ENCODE data around the gene POLE2.
A peak's percentile ranks its signal among the peaks of the same experiment; 100 is the strongest.
"Not testable (repeated sequence)": the region's sequence is repeated elsewhere in the genome, so short reads cannot be mapped to it uniquely, and the experiment has no call there.

POLE2 gene, protein sequence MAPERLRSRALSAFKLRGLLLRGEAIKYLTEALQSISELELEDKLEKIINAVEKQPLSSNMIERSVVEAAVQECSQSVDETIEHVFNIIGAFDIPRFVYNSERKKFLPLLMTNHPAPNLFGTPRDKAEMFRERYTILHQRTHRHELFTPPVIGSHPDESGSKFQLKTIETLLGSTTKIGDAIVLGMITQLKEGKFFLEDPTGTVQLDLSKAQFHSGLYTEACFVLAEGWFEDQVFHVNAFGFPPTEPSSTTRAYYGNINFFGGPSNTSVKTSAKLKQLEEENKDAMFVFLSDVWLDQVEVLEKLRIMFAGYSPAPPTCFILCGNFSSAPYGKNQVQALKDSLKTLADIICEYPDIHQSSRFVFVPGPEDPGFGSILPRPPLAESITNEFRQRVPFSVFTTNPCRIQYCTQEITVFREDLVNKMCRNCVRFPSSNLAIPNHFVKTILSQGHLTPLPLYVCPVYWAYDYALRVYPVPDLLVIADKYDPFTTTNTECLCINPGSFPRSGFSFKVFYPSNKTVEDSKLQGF

GRCh38 chr14:49687942-49688700, at the start of gene POLE2:
TSS of gene POLE2 (minus strand) at chr14:49688214. CDS start at chr14:49688203, 11 bp downstream.
- DNase-seq = peak; percentile 68 to 74

- not testable (repeated sequence) for DNase-seq
Measured at GRCh38 chr14:49735669-49736068, 47.7 kb upstream of the POLE2 start.

- no peak for DNase-seq
Measured at GRCh38 chr14:49733836-49734235, 45.8 kb upstream of the POLE2 start.

GRCh38 chr14:49732896-49733295, 44.9 kb upstream of the POLE2 start:
- DNase-seq = no peak

DNA sequence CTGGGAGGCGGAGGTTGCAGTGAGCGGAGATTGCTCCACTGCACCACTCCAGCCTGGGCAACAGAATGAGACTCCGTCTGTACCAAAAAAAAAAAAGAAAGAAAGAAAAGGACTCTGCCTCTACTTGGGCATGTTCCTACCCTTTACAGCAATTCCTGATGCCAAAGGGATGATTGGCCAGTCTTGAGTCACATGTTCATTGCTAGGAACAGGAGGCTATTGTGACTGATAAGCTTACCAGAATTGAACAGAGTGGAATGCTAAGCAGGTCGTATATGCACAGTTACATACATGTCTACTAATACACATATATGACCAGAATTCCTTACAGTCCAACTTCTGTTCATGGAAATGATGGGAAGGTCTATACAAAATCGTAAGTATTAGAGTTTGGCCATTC, 39.2 kb upstream of the POLE2 start:
- no peak for DNase-seq

DNA sequence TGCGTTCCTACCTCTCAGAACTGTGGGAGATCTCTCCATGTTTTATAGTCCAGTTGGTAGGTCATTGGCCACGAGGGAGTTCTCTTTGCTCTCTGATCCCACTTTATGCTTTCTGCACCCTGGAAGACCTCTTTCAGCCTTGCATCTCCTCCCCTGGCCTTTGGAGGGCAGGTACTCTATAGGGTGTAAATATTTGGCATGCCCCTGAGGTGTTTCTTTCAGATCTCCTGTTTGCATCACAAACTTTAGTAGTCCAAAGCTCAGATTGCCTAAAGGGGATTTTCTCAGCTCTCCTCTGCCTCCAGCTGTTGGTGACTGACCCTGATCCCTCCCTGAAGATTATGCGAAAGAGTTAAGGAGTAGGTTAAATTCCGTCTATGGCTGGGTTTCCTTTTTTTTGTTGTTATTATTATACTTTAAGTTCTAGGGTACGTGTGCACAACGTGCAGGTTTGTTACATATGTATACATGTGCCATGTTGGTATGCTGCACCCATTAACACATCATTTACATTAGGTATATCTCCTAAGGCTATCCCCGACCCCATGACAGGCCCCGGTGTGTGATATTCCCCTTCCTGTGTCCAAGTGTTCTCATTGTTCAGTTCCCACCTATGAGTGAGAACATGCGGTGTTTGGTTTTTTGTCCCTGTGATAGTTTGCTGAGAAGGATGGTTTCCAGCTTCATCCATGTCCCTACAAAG, 33.9 kb upstream of the POLE2 start:
- not testable (repeated sequence) for DNase-seq

GRCh38 chr14:49720744-49721143, 32.7 kb upstream of the POLE2 start:
- DNase-seq = no peak

- DNase-seq = not testable (repeated sequence)
Measured at GRCh38 chr14:49710993-49711392, 23.0 kb upstream of the POLE2 start.

GRCh38 chr14:49704471-49704870, 16.5 kb upstream of the POLE2 start:
- not testable (repeated sequence) for DNase-seq

- DNase-seq = no peak
Measured at GRCh38 chr14:49703965-49704364, 16.0 kb upstream of the POLE2 start.

GRCh38 chr14:49702725-49703124, 14.7 kb upstream of the POLE2 start:
- DNase-seq = no peak

DNA sequence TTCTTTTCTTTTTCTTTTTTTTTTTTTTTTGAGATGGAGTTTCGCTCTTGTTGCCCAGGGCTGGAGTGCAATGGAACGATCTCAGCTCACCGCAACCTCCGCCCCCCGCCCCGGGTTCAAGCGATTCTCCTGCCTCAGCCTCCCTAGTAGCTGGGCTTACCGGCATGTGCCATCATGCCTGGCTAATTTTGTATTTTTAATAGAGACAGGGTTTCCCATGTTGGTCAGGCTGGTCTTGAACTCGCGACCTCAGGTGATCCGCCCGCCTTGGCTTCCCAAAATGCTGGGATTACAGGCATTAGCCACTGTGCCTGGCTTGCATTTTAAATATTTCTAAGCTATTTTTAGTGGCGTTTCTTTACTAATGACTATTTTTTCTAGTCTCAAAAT, 5.7 kb upstream of the POLE2 start:
- peak in 1 of 2 donors; percentile 10 for DNase-seq

GRCh38 chr14:49692811-49693734, 5.1 kb upstream of the POLE2 start, which contains the start of gene KLHDC1:
TSS of gene KLHDC1 (plus strand) at chr14:49693120. CDS start at chr14:49693195, 75 bp downstream.
- peak; percentile 77 to 81 for DNase-seq

- no peak for DNase-seq
Measured at GRCh38 chr14:49692193-49692757, 4.3 kb upstream of the POLE2 start.

DNA sequence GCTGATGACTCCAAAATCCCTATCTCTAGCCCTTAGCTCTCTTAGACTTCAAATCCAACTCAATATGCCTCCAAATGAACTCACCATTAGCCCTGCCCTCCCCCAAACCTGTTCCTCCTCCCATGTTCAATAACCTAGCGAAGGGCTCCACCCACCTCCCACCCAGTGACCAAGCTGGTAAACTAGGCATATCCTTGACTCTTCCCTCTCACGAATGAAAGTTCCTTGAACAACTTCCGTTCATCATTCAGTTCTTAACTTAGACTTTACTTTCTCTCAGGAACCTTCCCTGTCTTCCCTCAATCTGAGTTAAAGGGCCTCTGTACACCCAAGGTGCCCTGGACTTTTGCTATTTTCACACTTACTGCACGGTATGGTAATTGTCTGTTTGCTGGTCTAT, 3.0 kb upstream of the POLE2 start:
- DNase-seq = no peak

DNA sequence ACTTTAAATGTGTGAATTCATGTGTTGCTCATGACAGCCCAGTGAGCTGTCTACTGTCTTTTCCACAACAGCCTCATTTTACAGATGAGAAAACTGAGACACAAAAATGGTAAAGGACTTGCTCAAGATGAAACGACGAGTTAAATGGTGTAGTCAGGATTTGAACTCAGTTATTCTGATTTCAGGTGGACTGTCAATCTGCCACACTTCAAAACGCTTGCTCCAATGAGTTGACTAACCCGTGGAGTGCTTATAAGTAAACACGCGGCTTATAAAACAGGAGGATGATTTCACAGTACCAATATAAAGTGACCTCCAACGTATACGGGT, 652 bp upstream of the POLE2 start:
- DNase-seq = no peak

DNA sequence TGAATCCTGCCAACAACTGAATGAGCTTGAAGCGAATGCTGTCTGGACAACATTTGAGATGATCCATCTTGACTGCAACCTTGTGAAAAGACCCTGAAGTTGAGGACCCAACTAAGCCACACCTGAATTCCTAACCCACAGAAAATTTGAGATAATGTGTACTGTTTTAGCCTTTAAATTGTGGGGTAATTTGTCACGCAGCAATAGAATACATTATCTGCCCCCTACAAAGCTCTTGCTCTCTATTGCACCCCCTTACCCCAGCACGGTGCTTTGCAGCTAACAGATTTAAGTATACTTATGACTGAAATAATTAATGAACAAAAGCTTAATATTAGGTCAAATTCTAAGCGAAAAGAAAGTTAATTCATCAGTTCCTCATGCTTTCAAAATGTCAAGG, 1.6 kb downstream of the POLE2 start:
- no peak for DNase-seq

GRCh38 chr14:49679271-49679670, 8.7 kb downstream of the POLE2 start:
- no peak for DNase-seq

GRCh38 chr14:49677643-49678042, 10.4 kb downstream of the POLE2 start:
- DNase-seq = no peak

GRCh38 chr14:49673586-49673985, 14.4 kb downstream of the POLE2 start:
- DNase-seq = no peak

- no peak for DNase-seq
Measured at GRCh38 chr14:49670475-49670874, 17.5 kb downstream of the POLE2 start.
